ENCODE results near the gene GARNL3.

DNA sequence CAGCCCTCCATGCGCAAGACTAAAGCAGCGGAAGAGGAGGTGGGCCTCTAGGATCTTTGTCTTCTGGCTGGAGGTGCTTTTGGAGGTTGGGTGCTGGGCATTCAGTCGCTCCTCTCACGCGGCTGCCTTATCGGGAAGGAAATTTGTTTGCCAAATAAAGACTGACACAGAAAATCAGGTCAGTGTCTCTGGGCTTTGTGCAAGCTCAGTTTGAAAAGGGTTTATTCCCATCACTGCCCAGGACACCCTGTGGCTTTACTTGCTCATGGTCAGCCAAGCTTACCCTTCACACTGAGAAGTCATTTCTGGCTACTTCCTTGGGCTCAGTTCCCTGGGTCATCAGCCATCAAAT is 142.9 kb downstream of the GARNL3 start:
- TF ChIP-seq, protein P1, sequence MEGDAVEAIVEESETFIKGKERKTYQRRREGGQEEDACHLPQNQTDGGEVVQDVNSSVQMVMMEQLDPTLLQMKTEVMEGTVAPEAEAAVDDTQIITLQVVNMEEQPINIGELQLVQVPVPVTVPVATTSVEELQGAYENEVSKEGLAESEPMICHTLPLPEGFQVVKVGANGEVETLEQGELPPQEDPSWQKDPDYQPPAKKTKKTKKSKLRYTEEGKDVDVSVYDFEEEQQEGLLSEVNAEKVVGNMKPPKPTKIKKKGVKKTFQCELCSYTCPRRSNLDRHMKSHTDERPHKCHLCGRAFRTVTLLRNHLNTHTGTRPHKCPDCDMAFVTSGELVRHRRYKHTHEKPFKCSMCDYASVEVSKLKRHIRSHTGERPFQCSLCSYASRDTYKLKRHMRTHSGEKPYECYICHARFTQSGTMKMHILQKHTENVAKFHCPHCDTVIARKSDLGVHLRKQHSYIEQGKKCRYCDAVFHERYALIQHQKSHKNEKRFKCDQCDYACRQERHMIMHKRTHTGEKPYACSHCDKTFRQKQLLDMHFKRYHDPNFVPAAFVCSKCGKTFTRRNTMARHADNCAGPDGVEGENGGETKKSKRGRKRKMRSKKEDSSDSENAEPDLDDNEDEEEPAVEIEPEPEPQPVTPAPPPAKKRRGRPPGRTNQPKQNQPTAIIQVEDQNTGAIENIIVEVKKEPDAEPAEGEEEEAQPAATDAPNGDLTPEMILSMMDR (IDR thresholded peaks at IDR 0.05), result no peak
- no peak for TF ChIP-seq POLR2AphosphoS5 (IDR thresholded peaks at IDR 0.05; ENCODE audit: low read depth, low read length)
